Measurements from ENCODE around the gene MACROD2. TPM values are rescaled to one million over a fixed set of nuclear protein-coding genes. Genes with fewer than 3 reads are reported as not detected.

The MACROD2 gene
- total RNA-seq, 1 donor from 2014 or later = 6.4 TPM

DNA sequence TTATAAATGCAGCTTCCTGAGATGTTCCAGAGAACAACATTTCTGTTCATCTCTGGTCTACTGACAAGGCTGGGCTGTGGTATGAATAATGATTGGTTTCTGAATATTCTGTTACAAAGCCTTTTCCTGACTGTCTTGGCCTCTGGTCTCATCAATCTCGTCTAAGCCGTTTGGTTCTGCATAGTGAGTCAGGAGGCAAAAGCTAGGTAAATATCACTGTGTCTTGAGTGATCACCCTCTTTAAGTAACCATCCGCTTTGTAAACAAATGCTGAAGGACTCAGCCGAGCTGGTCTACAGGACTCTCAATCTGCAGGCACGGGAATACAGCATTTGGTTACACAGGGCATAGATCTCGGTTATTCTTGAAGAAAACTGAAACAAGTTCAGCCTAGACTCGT, 2066.0 kb downstream of the MACROD2 start:
- peaks cover 30% of the 10 kb centered on the region for H3K4me1 Mint-ChIP-seq
- H3K4me3 Mint-ChIP-seq = no peak overlapping the region
- H3K9me3 Mint-ChIP-seq = peaks cover 3% of the 10 kb centered on the region
- no peaks in the 10 kb centered on the region for H3K27me3 Mint-ChIP-seq (ENCODE audit: low read depth)
- no peak overlapping the region for H3K27ac Mint-ChIP-seq (ENCODE audit: unreplicated experiment)
- no peak for TF ChIP-seq CTCF (conservative IDR thresholded peaks at IDR 0.05)
- no peak for DNase-seq (ENCODE audit: low read depth, low spot score)
- peaks cover 2% of the 10 kb centered on the region for H3K36me3 Mint-ChIP-seq (ENCODE audit: low read depth)

GRCh38 chr20:16062661-16063581, 2067.6 kb downstream of the MACROD2 start:
- H3K4me1 Mint-ChIP-seq = peaks cover 37% of the 10 kb centered on the region

DNA sequence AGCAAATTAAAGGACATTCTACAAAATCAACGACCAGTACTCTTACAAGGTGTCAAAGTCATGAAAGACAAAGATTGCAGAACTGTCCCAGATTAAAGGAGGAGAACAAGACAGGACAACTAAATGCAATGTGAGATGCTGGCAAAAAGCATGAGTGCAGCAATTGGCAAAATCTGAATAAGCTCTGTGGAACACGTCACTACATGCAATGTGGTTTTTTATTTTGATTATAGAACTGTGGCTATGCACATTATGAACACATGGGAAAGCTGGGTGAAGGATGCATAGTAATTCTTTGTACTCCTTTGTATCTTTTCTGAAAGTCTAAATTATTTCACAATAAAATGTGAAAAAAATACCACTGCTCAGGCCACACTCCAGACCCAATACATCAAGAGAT, 2068.6 kb downstream of the MACROD2 start:
- Mint-ChIP-seq H3K27me3 (ENCODE audit: low read depth) (no peaks in the 10 kb centered on the region), H3K9me3 (peaks cover 8% of the 10 kb centered on the region), H3K27ac (ENCODE audit: unreplicated experiment) (no peak overlapping the region), H3K4me3 (no peak overlapping the region), H3K36me3 (ENCODE audit: low read depth) (peaks cover 2% of the 10 kb centered on the region), H3K4me1 (peaks cover 35% of the 10 kb centered on the region)
- no peak for DNase-seq (ENCODE audit: low read depth, low spot score)
- no peak for TF ChIP-seq CTCF (conservative IDR thresholded peaks at IDR 0.05)

More at GRCh38 chr20:16062661-16063581, 2067.6 kb downstream of the MACROD2 start:
- DNase-seq (ENCODE audit: low read depth, low spot score) = no peak
- Mint-ChIP-seq H3K9me3 (peaks cover 5% of the 10 kb centered on the region), H3K36me3 (ENCODE audit: low read depth) (peaks cover 4% of the 10 kb centered on the region), H3K27ac (ENCODE audit: unreplicated experiment) (no peak overlapping the region), H3K27me3 (ENCODE audit: low read depth) (no peaks in the 10 kb centered on the region), H3K4me3 (no peak overlapping the region)
- no peak for TF ChIP-seq CTCF (conservative IDR thresholded peaks at IDR 0.05)

DNA sequence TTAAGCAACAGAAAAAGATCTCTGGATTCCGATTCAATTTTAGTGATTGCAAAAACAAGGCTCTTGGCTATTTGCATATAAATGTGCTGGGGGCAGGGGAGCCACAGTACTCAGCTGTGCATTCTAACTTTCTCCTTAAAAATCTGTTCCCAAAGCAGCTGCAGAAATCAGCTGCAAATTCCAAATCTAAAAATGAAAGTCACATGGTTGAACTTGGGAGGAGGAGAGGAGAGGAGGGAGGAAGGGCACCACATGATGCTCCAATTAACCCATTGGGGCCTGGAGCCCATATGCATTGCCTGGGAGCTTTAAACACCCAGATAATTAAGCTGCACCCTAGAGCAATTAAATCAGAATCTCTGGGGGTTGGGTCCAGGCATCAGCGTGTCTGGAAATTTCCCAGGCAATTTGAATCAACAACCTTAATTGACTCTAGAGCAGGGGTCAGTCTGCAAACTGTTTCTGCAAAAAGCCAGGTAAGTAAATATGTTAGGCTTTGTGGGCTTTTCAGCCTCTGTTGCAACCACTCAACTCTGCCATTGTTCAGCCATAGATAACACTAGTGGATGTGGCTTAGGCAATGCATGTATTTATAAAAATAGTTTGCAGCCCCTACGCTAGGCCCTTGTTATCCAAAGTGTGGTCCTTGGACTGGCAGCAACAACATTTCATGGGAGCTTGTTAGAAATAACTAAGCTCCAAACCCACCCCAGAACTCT, 2069.8 kb downstream of the MACROD2 start:
- Mint-ChIP-seq H3K36me3 (ENCODE audit: low read depth) (peaks cover 2% of the 10 kb centered on the region), H3K4me3 (no peak overlapping the region), H3K4me1 (peaks cover 35% of the 10 kb centered on the region), H3K27me3 (ENCODE audit: low read depth) (no peaks in the 10 kb centered on the region), H3K9me3 (peaks cover 8% of the 10 kb centered on the region), H3K27ac (ENCODE audit: unreplicated experiment) (no peak overlapping the region)
- DNase-seq (ENCODE audit: low read depth, low spot score) = no peak
- no peak for TF ChIP-seq CTCF (conservative IDR thresholded peaks at IDR 0.05)

DNA sequence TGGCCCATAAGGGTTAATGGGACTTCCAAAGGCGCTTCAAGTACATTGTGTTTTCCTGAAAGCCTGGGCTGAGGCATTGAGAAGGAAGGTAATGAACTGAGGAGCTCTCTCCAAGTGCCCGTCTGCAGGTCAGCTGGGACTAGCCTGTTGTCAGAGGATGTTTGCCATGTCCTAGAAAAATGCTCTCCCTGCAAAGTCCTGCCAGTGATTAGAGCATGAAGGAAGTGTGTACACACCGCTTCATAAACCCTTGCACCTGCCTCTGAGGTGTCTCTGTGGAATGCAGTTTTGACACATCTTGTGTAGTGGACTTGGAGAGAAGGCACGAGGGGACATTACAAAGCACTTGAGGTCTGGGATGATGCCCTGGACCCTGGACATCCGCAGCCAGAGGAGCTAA, 2071.3 kb downstream of the MACROD2 start:
- H3K4me3 Mint-ChIP-seq = no peak overlapping the region
- H3K9me3 Mint-ChIP-seq = peaks cover 10% of the 10 kb centered on the region
- no peak for TF ChIP-seq CTCF (conservative IDR thresholded peaks at IDR 0.05)
- H3K27ac Mint-ChIP-seq (ENCODE audit: unreplicated experiment) = no peak overlapping the region
- no peak for DNase-seq (ENCODE audit: low read depth, low spot score)
- peaks cover 35% of the 10 kb centered on the region for H3K4me1 Mint-ChIP-seq
- H3K36me3 Mint-ChIP-seq (ENCODE audit: low read depth) = peaks cover 5% of the 10 kb centered on the region
- no peaks in the 10 kb centered on the region for H3K27me3 Mint-ChIP-seq (ENCODE audit: low read depth)

All from neural crest cell (in vitro differentiated cells).